Adrenal gland (tissue), 5 donors: ENCODE data around the gene TNKS1BP1.

Experiments
- POLR2A ChIP-seq, 2 donors: fragments of 450-650 bp; IDR thresholded peaks; one replicate each; pipeline ENCODE4 v1.6.1; 2017; ENCODE audit warnings: antibody characterized with exemption in 2 of 2, mild to moderate bottlenecking in 2 of 2, moderate library complexity in 1 of 2
- TF ChIP-seq, protein P1 (sequence below), 6 experiments: fragments of 450-650 bp in 4 of 6; fragments of 200-600 bp in 2 of 6; sonication (generic) in 1 of 6; IDR thresholded peaks; 1 replicate in 5 of 6; 2 replicates in 1 of 6; pipeline versions ENCODE4 v1.5.1 to v1.8.0; 2016 to 2021; ENCODE audit warnings: antibody characterized with exemption in 6 of 6, mild to moderate bottlenecking in 2 of 6, moderate library complexity in 1 of 6
- donor health status: DM: no; HTN: no; CAD: no.

DNA sequence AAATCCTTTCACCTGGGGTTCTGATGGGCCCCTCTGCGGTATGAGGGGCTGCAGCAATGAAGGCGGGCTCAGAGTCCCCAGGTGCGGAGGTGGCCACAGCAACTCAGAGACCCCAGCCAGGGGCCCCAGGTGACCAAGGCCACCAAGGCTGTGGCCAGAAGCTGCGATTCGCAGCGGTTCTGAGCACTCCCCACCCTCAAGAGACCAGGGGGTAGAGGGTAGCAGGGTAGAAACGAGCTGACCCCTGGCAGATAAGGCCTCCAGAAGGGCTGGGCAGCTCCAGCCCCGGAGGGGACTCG lies 948 bp downstream of the TNKS1BP1 start:
- TF ChIP-seq, protein P1, sequence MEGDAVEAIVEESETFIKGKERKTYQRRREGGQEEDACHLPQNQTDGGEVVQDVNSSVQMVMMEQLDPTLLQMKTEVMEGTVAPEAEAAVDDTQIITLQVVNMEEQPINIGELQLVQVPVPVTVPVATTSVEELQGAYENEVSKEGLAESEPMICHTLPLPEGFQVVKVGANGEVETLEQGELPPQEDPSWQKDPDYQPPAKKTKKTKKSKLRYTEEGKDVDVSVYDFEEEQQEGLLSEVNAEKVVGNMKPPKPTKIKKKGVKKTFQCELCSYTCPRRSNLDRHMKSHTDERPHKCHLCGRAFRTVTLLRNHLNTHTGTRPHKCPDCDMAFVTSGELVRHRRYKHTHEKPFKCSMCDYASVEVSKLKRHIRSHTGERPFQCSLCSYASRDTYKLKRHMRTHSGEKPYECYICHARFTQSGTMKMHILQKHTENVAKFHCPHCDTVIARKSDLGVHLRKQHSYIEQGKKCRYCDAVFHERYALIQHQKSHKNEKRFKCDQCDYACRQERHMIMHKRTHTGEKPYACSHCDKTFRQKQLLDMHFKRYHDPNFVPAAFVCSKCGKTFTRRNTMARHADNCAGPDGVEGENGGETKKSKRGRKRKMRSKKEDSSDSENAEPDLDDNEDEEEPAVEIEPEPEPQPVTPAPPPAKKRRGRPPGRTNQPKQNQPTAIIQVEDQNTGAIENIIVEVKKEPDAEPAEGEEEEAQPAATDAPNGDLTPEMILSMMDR (IDR thresholded peaks at IDR 0.05) = no peak
- TF ChIP-seq POLR2A (IDR thresholded peaks at IDR 0.05) = no peak
